OCI-LY7 (cell line): ENCODE data around the gene TRPM3. TPM values are rescaled to one million over a fixed set of nuclear protein-coding genes. Genes with fewer than 3 reads are reported as not detected.

Source experiments
- BruUV-seq: library from RNA; stranded (reverse); fragments of 400-500 nt; replicated peaks from 2 replicates; lab custom pipeline; 2021; lab: Mats Ljungman, UMichigan
- CTCF ChIA-PET: fragments of 300-600 bp; sonication (Branson Sonifier 250); formaldehyde crosslinking; loops from one replicate; lab custom pipeline; 2022; ENCODE audit warnings: antibody characterized with exemption; ENCODE audit not compliant: unreplicated experiment; lab: Charles Lee
- POLR2A ChIA-PET: fragments of 300-600 bp; sonication (Branson Sonifier 250); formaldehyde crosslinking; loops from one replicate; lab custom pipeline; 2022; ENCODE audit warnings: antibody characterized with exemption; lab: Charles Lee
- DNase-seq: peaks from one replicate; pipeline ENCODE4 v3.0.0-alpha.2; 2015; ENCODE audit warnings: low spot score
- H2AFZ ChIP-seq: fragments of 200-600 bp; sonication (generic), shearing (Covaris generic); 2 replicates; pipeline ENCODE4 v1.6.1; 2014; ENCODE audit warnings: mild to moderate bottlenecking, antibody characterized with exemption, low read length, moderate library complexity
- H3K27ac ChIP-seq: fragments of 200-600 bp; sonication (generic); 2 replicates; pipeline ENCODE4 v1.5.1; 2014; ENCODE audit warnings: mixed run types, low read depth, mild to moderate bottlenecking, moderate library complexity, low read length, inconsistent platforms; ENCODE audit not compliant: poor library complexity, severe bottlenecking
- H3K36me3 ChIP-seq: fragments of 200-600 bp; sonication (generic); 2 replicates; pipeline ENCODE4 v1.6.1; 2014; ENCODE audit warnings: mild to moderate bottlenecking, antibody characterized with exemption, low read length, moderate library complexity, mixed read lengths; ENCODE audit not compliant: insufficient read depth
- H3K4me1 ChIP-seq: fragments of 200-600 bp; sonication (generic); 2 replicates; pipeline ENCODE4 v1.5.1; 2014; ENCODE audit warnings: mild to moderate bottlenecking, low read length; ENCODE audit not compliant: insufficient read depth, poor library complexity, severe bottlenecking
- H3K4me2 ChIP-seq: fragments of 200-600 bp; sonication (generic); 2 replicates; pipeline ENCODE4 v1.6.1; 2014; ENCODE audit warnings: mild to moderate bottlenecking, low read length
- H3K4me3 ChIP-seq: fragments of 200-600 bp; sonication (generic); 2 replicates; pipeline ENCODE4 v1.5.1; 2014; ENCODE audit warnings: mild to moderate bottlenecking, low read depth, low read length; ENCODE audit not compliant: poor library complexity, severe bottlenecking
- H3K79me2 ChIP-seq: fragments of 200-600 bp; sonication (generic); 2 replicates; pipeline ENCODE4 v1.6.1; 2016; ENCODE audit warnings: low read depth, mild to moderate bottlenecking, low read length, moderate library complexity, mixed read lengths; ENCODE audit not compliant: insufficient read depth
- H3K9me2 ChIP-seq: fragments of 200-600 bp; sonication (generic); 2 replicates; pipeline ENCODE4 v1.6.1; 2016; ENCODE audit warnings: mild to moderate bottlenecking, low read length, mixed read lengths; ENCODE audit not compliant: insufficient read depth
- H3K9me3 ChIP-seq: fragments of 200-600 bp; sonication (generic); 2 replicates; pipeline ENCODE4 v1.6.1; 2014; ENCODE audit warnings: mild to moderate bottlenecking, mixed run types, low read length, mixed read lengths
- H4K20me1 ChIP-seq: fragments of 200-600 bp; sonication (generic); 2 replicates; pipeline ENCODE4 v1.6.1; 2014; ENCODE audit warnings: mild to moderate bottlenecking, antibody characterized with exemption, low read length, moderate library complexity, mixed read lengths; ENCODE audit not compliant: insufficient read depth
- EZH2phosphoT487 ChIP-seq: fragments of 200-600 bp; sonication (generic); IDR thresholded peaks from 2 replicates; pipeline ENCODE4 v1.6.1; 2018; ENCODE audit warnings: low read depth, borderline replicate concordance, mild to moderate bottlenecking, mixed run types, antibody characterized with exemption, low read length, moderate library complexity, mixed read lengths
- intact Hi-C: fragments of 100-400 bp; cut with micrococcal nuclease; formaldehyde crosslinking; loops from one replicate; pipeline ENCODE4 v1.10.0; 2022; ENCODE audit not compliant: unreplicated experiment
- total RNA-seq, 2 experiments: library from RNA; depleted of rRNA in 1 of 2; stranded (reverse); fragments of >200 nt in 1 of 2; shearing (Covaris generic) in 1 of 2; gene quantifications; 2 replicates each; pipeline ENCODE4 v1.2.3, GENCODE V29; 2014 to 2022
- TF ChIP-seq, protein P1 (sequence below): fragments of 200-600 bp; sonication (generic); conservative IDR thresholded peaks from 2 replicates; pipeline ENCODE4 v1.5.1; 2014; ENCODE audit warnings: mild to moderate bottlenecking, antibody characterized with exemption, low read length, moderate library complexity, mixed read lengths

TRPM3 gene
- total RNA-seq, 2 experiments from 2014 or later, result not detected

- ChIA-PET POLR2A (no interaction called here), CTCF (no interaction called here)
- no peak overlapping the region for H2AFZ ChIP-seq
- no peaks in the 10 kb centered on the region for H4K20me1 ChIP-seq
- no peaks in the 10 kb centered on the region for H3K36me3 ChIP-seq
- no peak overlapping the region for H3K4me2 ChIP-seq
- intact Hi-C loops, result no loop called here
- no TSS peak for BruUV-seq
- H3K4me3 ChIP-seq, result no peak overlapping the region
- H3K27ac ChIP-seq, result no peak overlapping the region
- no peaks in the 10 kb centered on the region for H3K9me2 ChIP-seq
- DNase-seq, result no peak
- TF ChIP-seq, protein P1, sequence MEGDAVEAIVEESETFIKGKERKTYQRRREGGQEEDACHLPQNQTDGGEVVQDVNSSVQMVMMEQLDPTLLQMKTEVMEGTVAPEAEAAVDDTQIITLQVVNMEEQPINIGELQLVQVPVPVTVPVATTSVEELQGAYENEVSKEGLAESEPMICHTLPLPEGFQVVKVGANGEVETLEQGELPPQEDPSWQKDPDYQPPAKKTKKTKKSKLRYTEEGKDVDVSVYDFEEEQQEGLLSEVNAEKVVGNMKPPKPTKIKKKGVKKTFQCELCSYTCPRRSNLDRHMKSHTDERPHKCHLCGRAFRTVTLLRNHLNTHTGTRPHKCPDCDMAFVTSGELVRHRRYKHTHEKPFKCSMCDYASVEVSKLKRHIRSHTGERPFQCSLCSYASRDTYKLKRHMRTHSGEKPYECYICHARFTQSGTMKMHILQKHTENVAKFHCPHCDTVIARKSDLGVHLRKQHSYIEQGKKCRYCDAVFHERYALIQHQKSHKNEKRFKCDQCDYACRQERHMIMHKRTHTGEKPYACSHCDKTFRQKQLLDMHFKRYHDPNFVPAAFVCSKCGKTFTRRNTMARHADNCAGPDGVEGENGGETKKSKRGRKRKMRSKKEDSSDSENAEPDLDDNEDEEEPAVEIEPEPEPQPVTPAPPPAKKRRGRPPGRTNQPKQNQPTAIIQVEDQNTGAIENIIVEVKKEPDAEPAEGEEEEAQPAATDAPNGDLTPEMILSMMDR, result no peak
- no peak for TF ChIP-seq EZH2phosphoT487
- H3K79me2 ChIP-seq, result no peaks in the 10 kb centered on the region
- no peaks in the 10 kb centered on the region for H3K4me1 ChIP-seq
- H3K9me3 ChIP-seq, result no peaks in the 10 kb centered on the region
Observed at GRCh38 chr9:70519912-70520724, 601.3 kb downstream of the TRPM3 start.

DNA sequence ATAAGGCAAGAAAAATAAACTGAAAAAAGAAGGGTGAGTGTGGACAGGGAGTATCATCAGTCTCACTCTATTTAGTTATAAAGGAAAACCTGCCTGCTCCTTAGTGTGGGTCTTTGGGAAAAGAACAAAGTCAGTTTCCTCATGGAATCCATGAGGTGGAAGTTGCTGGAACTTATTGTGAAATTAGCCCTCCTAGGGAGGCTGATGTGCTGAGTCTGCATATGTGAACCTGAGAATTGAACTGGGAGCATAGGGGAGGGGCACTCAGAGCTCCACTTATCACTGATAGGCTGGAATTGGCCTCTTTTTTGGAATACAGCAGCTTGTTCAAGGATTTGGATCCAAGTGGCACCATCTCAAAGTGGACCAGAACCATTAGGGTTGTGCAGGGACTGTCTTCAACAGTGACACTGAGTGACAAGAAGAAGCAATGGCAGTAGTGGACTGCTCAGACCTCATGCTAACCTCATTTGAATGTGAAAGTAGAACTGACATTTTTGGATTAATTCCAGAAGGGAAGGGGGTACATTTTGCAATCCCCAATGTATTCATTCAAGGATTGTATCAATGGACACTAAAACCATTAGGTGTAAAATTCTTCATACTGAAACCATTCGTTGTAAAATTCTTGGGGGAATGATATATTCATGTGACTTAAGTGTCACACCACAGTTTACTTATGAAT, 603.4 kb downstream of the TRPM3 start:
- ChIA-PET CTCF (no interaction called here), POLR2A (no interaction called here)
- no peaks in the 10 kb centered on the region for H3K9me2 ChIP-seq
- DNase-seq, result no peak
- no peak overlapping the region for H3K27ac ChIP-seq
- no peak overlapping the region for H3K4me3 ChIP-seq
- intact Hi-C loops, result no loop called here
- H2AFZ ChIP-seq, result no peak overlapping the region
- H4K20me1 ChIP-seq, result no peaks in the 10 kb centered on the region
- no peaks in the 10 kb centered on the region for H3K4me1 ChIP-seq
- H3K9me3 ChIP-seq, result no peaks in the 10 kb centered on the region
- TF ChIP-seq, protein P1, result no peak
- TF ChIP-seq EZH2phosphoT487, result no peak
- no peaks in the 10 kb centered on the region for H3K79me2 ChIP-seq
- H3K4me2 ChIP-seq, result no peak overlapping the region
- BruUV-seq, result no TSS peak
- no peaks in the 10 kb centered on the region for H3K36me3 ChIP-seq
